Measurements from ENCODE around the gene LRRC58.

The LRRC58 gene

DNA sequence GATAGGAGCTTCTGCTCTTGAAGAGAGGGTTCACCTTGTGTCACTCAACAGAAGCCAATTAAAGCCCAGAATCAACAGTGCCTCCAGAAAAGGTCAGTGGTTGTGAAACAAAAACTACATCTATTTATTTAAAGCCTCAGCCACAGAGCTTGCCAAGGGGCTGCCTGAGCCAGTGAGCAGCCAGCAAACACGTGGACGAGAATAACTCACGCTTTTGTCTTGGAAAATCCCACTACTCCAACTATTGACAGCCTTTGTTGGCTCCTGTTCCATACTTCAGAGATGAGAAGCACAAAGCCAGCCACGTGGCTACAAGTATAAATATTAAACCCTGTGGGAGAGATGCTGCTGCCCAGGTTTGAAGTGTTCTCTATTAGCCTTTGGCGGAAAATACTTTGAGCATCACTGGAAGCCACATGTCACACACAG is 74.4 kb downstream of the LRRC58 start:
- no peak for DNase-seq
